GM12873 (cell line): ENCODE results near the gene SLAIN2.

ENCODE experiments used
- TF ChIP-seq, protein P1 (sequence below): IDR thresholded peaks from 2 replicates; pipeline ENCODE4 v1.5.1; 2012; ENCODE audit warnings: low read depth, mild to moderate bottlenecking, moderate library complexity, low read length, control low read depth; ENCODE audit not compliant: insufficient read depth; ENCODE audit errors: missing control alignments

Gene SLAIN2

DNA sequence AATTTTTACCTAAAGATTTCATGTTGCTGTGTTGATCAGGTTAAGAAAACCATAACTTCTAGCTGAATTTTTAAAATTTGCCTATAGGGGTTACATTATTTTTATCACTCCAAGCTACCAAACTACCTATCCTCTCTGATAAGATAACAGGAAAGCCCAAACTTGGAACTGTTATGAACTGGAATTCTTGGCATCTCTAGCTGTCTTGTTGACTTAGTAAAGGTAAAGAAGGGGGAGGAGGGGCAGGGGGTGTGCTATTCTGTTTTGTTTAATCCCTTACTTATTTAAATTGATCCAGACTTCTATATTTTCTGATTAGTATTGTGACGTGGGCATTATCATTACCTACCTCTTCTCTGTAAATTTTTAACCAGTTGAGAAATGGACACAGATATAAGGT is 54.7 kb downstream of the SLAIN2 start:
- TF ChIP-seq, protein P1, sequence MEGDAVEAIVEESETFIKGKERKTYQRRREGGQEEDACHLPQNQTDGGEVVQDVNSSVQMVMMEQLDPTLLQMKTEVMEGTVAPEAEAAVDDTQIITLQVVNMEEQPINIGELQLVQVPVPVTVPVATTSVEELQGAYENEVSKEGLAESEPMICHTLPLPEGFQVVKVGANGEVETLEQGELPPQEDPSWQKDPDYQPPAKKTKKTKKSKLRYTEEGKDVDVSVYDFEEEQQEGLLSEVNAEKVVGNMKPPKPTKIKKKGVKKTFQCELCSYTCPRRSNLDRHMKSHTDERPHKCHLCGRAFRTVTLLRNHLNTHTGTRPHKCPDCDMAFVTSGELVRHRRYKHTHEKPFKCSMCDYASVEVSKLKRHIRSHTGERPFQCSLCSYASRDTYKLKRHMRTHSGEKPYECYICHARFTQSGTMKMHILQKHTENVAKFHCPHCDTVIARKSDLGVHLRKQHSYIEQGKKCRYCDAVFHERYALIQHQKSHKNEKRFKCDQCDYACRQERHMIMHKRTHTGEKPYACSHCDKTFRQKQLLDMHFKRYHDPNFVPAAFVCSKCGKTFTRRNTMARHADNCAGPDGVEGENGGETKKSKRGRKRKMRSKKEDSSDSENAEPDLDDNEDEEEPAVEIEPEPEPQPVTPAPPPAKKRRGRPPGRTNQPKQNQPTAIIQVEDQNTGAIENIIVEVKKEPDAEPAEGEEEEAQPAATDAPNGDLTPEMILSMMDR, result no peak

DNA sequence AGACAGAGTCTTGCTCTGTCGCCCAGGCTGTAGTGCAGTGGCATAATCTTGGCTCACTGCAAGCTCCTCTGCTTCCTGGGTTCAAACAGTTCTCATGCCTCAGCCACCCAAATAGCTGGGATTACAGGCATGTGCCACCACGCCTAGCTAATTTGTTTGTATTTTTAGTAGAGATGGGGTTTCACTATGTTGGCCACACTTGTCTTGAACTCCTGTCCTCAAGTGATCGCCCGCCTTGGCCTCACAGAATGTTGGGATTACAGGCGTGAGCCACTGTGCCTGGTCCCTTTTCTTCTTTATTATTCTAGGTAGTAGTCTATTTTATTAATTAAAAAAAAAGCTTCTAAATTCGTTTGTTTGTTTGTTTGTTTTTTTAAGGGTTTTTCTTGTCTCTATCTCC is 59.1 kb downstream of the SLAIN2 start:
- TF ChIP-seq, protein P1, result no peak

DNA sequence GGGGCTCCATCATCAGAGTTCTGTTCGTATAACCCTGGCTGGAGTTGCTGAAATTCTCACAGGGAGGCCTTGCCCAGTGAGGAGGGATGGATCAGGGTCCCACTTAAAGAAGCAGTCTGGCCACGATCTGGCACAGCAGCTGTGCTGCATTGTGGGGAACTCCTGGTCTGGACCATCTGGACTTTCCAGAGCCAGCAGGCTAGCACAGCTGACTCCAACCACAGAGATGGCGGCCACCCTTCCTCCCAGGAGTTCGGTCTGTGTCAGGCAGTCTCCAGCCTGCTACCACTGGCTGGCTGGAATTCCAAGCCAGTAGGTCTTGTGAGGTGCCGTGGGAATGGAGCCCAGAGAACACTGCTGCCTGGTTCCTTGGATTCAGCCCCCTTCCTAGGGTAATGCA is 62.0 kb downstream of the SLAIN2 start:
- TF ChIP-seq, protein P1, result no peak

DNA sequence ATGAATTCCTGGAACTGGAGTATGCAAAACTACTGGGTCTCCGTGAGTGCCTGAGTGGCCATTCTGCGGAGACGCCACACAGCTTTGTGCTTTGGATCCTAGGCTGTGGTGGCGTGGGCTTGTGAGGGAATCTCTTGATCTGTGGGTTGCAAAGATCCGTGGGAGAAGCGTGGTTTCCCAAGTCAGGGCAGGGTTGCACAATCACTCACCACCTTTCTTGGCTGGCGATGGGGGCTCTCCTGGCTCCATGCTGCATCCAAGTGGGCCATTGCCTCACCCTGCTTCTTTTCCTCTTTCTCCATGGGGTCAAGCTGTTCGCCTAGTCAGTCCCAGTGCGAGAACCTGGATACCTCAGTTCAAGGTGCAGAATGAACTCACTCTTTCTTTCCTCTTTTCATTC is 62.5 kb downstream of the SLAIN2 start:
- TF ChIP-seq, protein P1, result no peak

DNA sequence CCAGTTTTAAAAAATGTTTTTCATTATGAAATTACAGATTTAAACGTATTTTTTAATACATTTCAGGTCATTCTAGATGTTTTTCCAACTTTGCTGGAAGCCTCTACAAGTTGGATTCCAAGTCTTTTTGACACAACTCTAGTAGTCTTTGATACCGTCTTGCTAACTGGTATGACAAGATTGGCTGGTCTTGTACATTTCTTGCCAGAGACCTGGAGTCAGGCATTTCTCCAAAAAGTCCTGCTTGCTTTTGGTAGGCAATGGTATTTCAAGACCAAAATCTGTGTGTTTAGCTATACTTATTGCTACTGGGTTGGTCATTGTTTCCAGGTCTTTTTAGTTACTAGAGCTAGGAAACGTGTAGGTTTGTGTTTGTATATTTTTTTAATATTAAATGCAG is 64.6 kb downstream of the SLAIN2 start:
- TF ChIP-seq, protein P1, result no peak

DNA sequence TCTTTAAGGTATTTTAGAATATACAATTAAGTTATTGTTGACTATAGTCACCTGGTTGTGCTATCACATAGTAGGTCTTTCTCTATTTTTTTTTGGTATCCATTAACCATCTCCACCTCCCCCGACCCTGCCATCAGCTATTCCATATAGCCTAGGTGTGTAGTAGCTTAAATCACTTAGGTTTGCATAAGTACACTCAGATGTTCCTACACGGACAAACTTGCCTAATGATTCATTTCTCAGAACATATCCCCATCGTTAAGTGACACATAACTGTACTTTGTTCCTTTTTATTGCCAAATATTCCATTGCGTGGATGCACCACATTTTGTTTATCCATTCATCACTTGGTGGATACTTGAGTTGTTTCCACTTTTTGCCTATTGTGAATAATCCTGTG is 67.9 kb downstream of the SLAIN2 start:
- TF ChIP-seq, protein P1, result no peak

GRCh38 chr4:48410812-48411211 is 69.5 kb downstream of the SLAIN2 start:
- TF ChIP-seq, protein P1, result no peak
